Measurements from ENCODE around the gene VWA8. TPM values are rescaled to one million over a fixed set of nuclear protein-coding genes. Genes with fewer than 3 reads are reported as not detected.

The VWA8 gene
- total RNA-seq (ENCODE audit: low replicate concordance), result 15.1 and 19.6 TPM in 2 replicates
- long read RNA-seq, partial matches to known transcripts, result 4 of 13 reads
- long read RNA-seq, other reads (novel, unspliced or antisense), result 8 of 13 reads

- H3K9me3 Mint-ChIP-seq, result no peaks in the 10 kb centered on the region
- DNase-seq (ENCODE audit: extremely low spot score, unreplicated experiment), result peak; percentile 86
- no peaks in the 10 kb centered on the region for H3K36me3 Mint-ChIP-seq
- peaks cover 3% of the 10 kb centered on the region for H3K27me3 Mint-ChIP-seq
- peak within 1 kb of the TSS; percentile 94 for H3K4me3 Mint-ChIP-seq
- no peak for TF ChIP-seq CTCF (conservative IDR thresholded peaks at IDR 0.05)
- H3K4me1 Mint-ChIP-seq (ENCODE audit: unreplicated experiment), result peaks cover 19% of the 10 kb centered on the region
- H3K27ac Mint-ChIP-seq, result peak within 1 kb of the TSS; percentile 91
Observed at GRCh38 chr13:41960637-41961465, at the start of gene VWA8. VWA8 (minus strand) TSS chr13:41961109; CDS start chr13:41961015, 94 bp downstream.

GRCh38 chr13:42009057-42009456 is 48.1 kb upstream of the VWA8 start:
- H3K27me3 Mint-ChIP-seq, result peaks cover 11% of the 10 kb centered on the region
- no peak for TF ChIP-seq CTCF (conservative IDR thresholded peaks at IDR 0.05)
- no peaks in the 10 kb centered on the region for H3K36me3 Mint-ChIP-seq
- H3K9me3 Mint-ChIP-seq, result peaks cover 6% of the 10 kb centered on the region
- no peak overlapping the region for H3K4me3 Mint-ChIP-seq
- no peak for DNase-seq (ENCODE audit: extremely low spot score, unreplicated experiment)
- peaks cover 7% of the 10 kb centered on the region for H3K4me1 Mint-ChIP-seq (ENCODE audit: unreplicated experiment)
- no peak overlapping the region for H3K27ac Mint-ChIP-seq

GRCh38 chr13:42007844-42008243 is 46.9 kb upstream of the VWA8 start:
- Mint-ChIP-seq H3K4me3 (no peak overlapping the region), H3K36me3 (no peaks in the 10 kb centered on the region), H3K27ac (no peak overlapping the region), H3K9me3 (peaks cover 6% of the 10 kb centered on the region), H3K27me3 (peaks cover 11% of the 10 kb centered on the region), H3K4me1 (ENCODE audit: unreplicated experiment) (peaks cover 7% of the 10 kb centered on the region)
- no peak for TF ChIP-seq CTCF (conservative IDR thresholded peaks at IDR 0.05)
- DNase-seq (ENCODE audit: extremely low spot score, unreplicated experiment), result no peak

GRCh38 chr13:42002066-42002465 is 41.2 kb upstream of the VWA8 start:
- Mint-ChIP-seq H3K4me1 (ENCODE audit: unreplicated experiment) (no peaks in the 10 kb centered on the region), H3K36me3 (no peaks in the 10 kb centered on the region), H3K27me3 (peaks cover 13% of the 10 kb centered on the region), H3K9me3 (peaks cover 6% of the 10 kb centered on the region), H3K4me3 (no peak overlapping the region), H3K27ac (no peak overlapping the region)
- no peak for DNase-seq (ENCODE audit: extremely low spot score, unreplicated experiment)
- no peak for TF ChIP-seq CTCF (conservative IDR thresholded peaks at IDR 0.05)

GRCh38 chr13:42001580-42001979 is 40.7 kb upstream of the VWA8 start:
- no peak for TF ChIP-seq CTCF (conservative IDR thresholded peaks at IDR 0.05)
- no peak for DNase-seq (ENCODE audit: extremely low spot score, unreplicated experiment)
- H3K4me3 Mint-ChIP-seq, result no peak overlapping the region
- no peak overlapping the region for H3K27ac Mint-ChIP-seq
- no peaks in the 10 kb centered on the region for H3K4me1 Mint-ChIP-seq (ENCODE audit: unreplicated experiment)
- no peaks in the 10 kb centered on the region for H3K36me3 Mint-ChIP-seq
- peaks cover 6% of the 10 kb centered on the region for H3K9me3 Mint-ChIP-seq
- peaks cover 13% of the 10 kb centered on the region for H3K27me3 Mint-ChIP-seq

All from type B pancreatic cell (in vitro differentiated cells).